H1 (cell line): ENCODE measurements around the gene CABLES2. TPM values are rescaled to one million over a fixed set of nuclear protein-coding genes. Genes with fewer than 3 reads are reported as not detected.
A peak's percentile ranks its signal among the peaks of the same experiment; 100 is the strongest.

Source experiments
- CTCF ChIA-PET: fragments of 300-600 bp; sonication (Branson Sonifier 250); formaldehyde crosslinking; loops from one replicate; lab custom pipeline; 2021; ENCODE audit not compliant: partially characterized antibody; lab: Charles Lee
- POLR2A ChIA-PET: fragments of 300-600 bp; sonication (Branson Sonifier 250); formaldehyde crosslinking; loops from one replicate; lab custom pipeline; 2021; ENCODE audit warnings: inconsistent platforms; ENCODE audit not compliant: partially characterized antibody; lab: Charles Lee
- DNase-seq, 2 experiments: peaks; one replicate each; pipeline versions ENCODE4 v3.0.0 to v3.0.0-alpha.2; 2010 to 2022; ENCODE audit warnings: low spot score in 2 of 2, low read depth in 1 of 2, mixed read lengths in 1 of 2
- FAIRE-seq: peaks from 2 replicates; lab custom pipeline; 2011; peaks lifted over from hg19 to GRCh38; lab: Jason Lieb, UNC
- H2AFZ ChIP-seq: 2 replicates; pipeline ENCODE4 v1.8.1; 2012; ENCODE audit warnings: low read length, inconsistent platforms
- H2AK5ac ChIP-seq: 2 replicates; pipeline ENCODE4 v1.6.1; 2013; ENCODE audit warnings: low read depth, low read length
- H2BK120ac ChIP-seq: replicated peaks from 2 replicates; pipeline ENCODE3; 2013; ENCODE audit warnings: low read depth, low read length, inconsistent platforms
- H2BK12ac ChIP-seq: 2 replicates; pipeline ENCODE4 v1.6.1; 2013; ENCODE audit warnings: low read depth, low read length
- H2BK15ac ChIP-seq: 2 replicates; pipeline ENCODE4 v1.6.1; 2013; ENCODE audit warnings: low read length
- H2BK20ac ChIP-seq: 2 replicates; pipeline ENCODE4 v1.6.1; 2013; ENCODE audit warnings: low read length
- H2BK5ac ChIP-seq: 2 replicates; pipeline ENCODE4 v1.6.1; 2013; ENCODE audit warnings: low read depth, low read length
- H3K14ac ChIP-seq: 2 replicates; pipeline ENCODE4 v1.6.1; 2013; ENCODE audit warnings: inconsistent platforms; ENCODE audit not compliant: insufficient read length
- H3K18ac ChIP-seq: 2 replicates; pipeline ENCODE4 v1.6.1; 2013; ENCODE audit warnings: low read length; ENCODE audit errors: extremely low read depth
- H3K23ac ChIP-seq: 2 replicates; pipeline ENCODE4 v1.6.1; 2013; ENCODE audit warnings: inconsistent platforms; ENCODE audit not compliant: insufficient read length
- H3K23me2 ChIP-seq: 2 replicates; pipeline ENCODE4 v1.6.1; 2013; ENCODE audit warnings: low read depth, low read length
- H3K27ac ChIP-seq: 2 replicates; pipeline ENCODE4 v1.6.1; 2011; ENCODE audit warnings: low read depth, low read length, inconsistent platforms
- H3K27me3 ChIP-seq, 4 experiments: replicated peaks in 1 of 4; 1 replicate in 1 of 4; 2 replicates in 3 of 4; pipeline versions ENCODE4 v1.6.1 to v1.8.1; 2011 to 2013; ENCODE audit warnings: low read length in 3 of 4, mild to moderate bottlenecking in 3 of 4, inconsistent platforms in 2 of 4, mixed read lengths in 2 of 4, moderate library complexity in 1 of 4; ENCODE audit not compliant: control insufficient read depth in 3 of 4, insufficient read depth in 3 of 4; ENCODE audit errors: extremely low read depth in 1 of 4
- H3K36me3 ChIP-seq, 4 experiments: 2 replicates each; pipeline versions ENCODE4 v1.6.1 to v1.8.1; 2011 to 2013; ENCODE audit warnings: mild to moderate bottlenecking in 4 of 4, low read length in 3 of 4, moderate library complexity in 2 of 4, control low read depth in 1 of 4, inconsistent platforms in 1 of 4; ENCODE audit not compliant: insufficient read depth in 4 of 4, control insufficient read depth in 2 of 4
- H3K4ac ChIP-seq: replicated peaks from 2 replicates; pipeline ENCODE3; 2013; ENCODE audit warnings: low read length, low read depth, mixed read lengths, inconsistent platforms; ENCODE audit not compliant: insufficient read length
- H3K4me1 ChIP-seq, 4 experiments: replicated peaks in 1 of 4; 1 replicate in 1 of 4; 2 replicates in 3 of 4; pipeline versions ENCODE4 v1.6.1 to v1.8.1; 2011 to 2013; ENCODE audit warnings: low read length in 3 of 4, inconsistent platforms in 2 of 4, mixed read lengths in 1 of 4; ENCODE audit not compliant: insufficient read depth in 4 of 4, control insufficient read depth in 3 of 4
- H3K4me2 ChIP-seq, 2 experiments: 2 replicates each; pipeline versions ENCODE4 v1.6.1 to v1.8.1; 2011 to 2013; ENCODE audit warnings: low read depth in 2 of 2, low read length in 2 of 2, control low read depth in 1 of 2, inconsistent platforms in 1 of 2, mild to moderate bottlenecking in 1 of 2; ENCODE audit not compliant: insufficient read depth in 1 of 2
- H3K4me3 ChIP-seq, 4 experiments: fragments of 200-600, 300-600 bp in 1 of 4; sonication (generic), shearing (Covaris generic), sonication (Bioruptor Twin) in 1 of 4; 2 replicates each; pipeline versions ENCODE4 v1.5.1 to v1.8.1; 2011 to 2016; ENCODE audit warnings: low read length in 4 of 4, low read depth in 3 of 4, control low read depth in 2 of 4, inconsistent platforms in 2 of 4, mild to moderate bottlenecking in 2 of 4, mixed read lengths in 1 of 4, moderate library complexity in 1 of 4; ENCODE audit not compliant: insufficient read depth in 2 of 4; ENCODE audit errors: extremely low read depth in 1 of 4
- H3K56ac ChIP-seq: replicated peaks from 2 replicates; pipeline ENCODE3; 2013; ENCODE audit warnings: low read depth, mild to moderate bottlenecking, mixed read lengths, low read length, inconsistent platforms; ENCODE audit not compliant: insufficient read length
- H3K79me1 ChIP-seq: 2 replicates; pipeline ENCODE4 v1.6.1; 2013; ENCODE audit warnings: low read depth, low read length, control low read depth
- H3K79me2 ChIP-seq, 2 experiments: 2 replicates each; pipeline versions ENCODE4 v1.6.1 to v1.8.1; 2012 to 2013; ENCODE audit warnings: low read length in 2 of 2, mild to moderate bottlenecking in 2 of 2, inconsistent platforms in 1 of 2; ENCODE audit not compliant: insufficient read depth in 2 of 2, control insufficient read depth in 1 of 2
- H3K9ac ChIP-seq, 4 experiments: replicated peaks in 1 of 4; 1 replicate in 1 of 4; 2 replicates in 3 of 4; pipeline versions ENCODE4 v1.6.1 to v1.8.1; 2011 to 2013; ENCODE audit warnings: low read depth in 3 of 4, low read length in 3 of 4, control low read depth in 2 of 4, mild to moderate bottlenecking in 2 of 4, moderate library complexity in 2 of 4, inconsistent platforms in 1 of 4; ENCODE audit errors: extremely low read depth in 1 of 4
- H3K9me3 ChIP-seq, 2 experiments: 2 replicates each; pipeline versions ENCODE4 v1.6.1 to v1.8.1; 2012 to 2013; ENCODE audit warnings: mild to moderate bottlenecking in 2 of 2, moderate library complexity in 2 of 2, control low read depth in 1 of 2, inconsistent platforms in 1 of 2, low read depth in 1 of 2, low read length in 1 of 2, mixed read lengths in 1 of 2; ENCODE audit not compliant: insufficient read depth in 2 of 2
- H4K20me1 ChIP-seq, 2 experiments: replicated peaks in 1 of 2; 2 replicates each; pipeline versions ENCODE3 to v1.8.1; 2011 to 2013; ENCODE audit warnings: inconsistent platforms in 2 of 2, low read length in 2 of 2, mild to moderate bottlenecking in 1 of 2; ENCODE audit not compliant: insufficient read depth in 2 of 2, control insufficient read depth in 1 of 2
- H4K5ac ChIP-seq: 2 replicates; pipeline ENCODE4 v1.6.1; 2013; ENCODE audit warnings: low read length, low read depth, mixed read lengths, inconsistent platforms; ENCODE audit not compliant: insufficient read length
- H4K8ac ChIP-seq: 2 replicates; pipeline ENCODE4 v1.8.0; 2013; ENCODE audit warnings: mild to moderate bottlenecking, moderate library complexity, low read length, inconsistent platforms; ENCODE audit not compliant: insufficient read depth; ENCODE audit errors: extremely low read depth
- H4K91ac ChIP-seq: replicated peaks from 2 replicates; pipeline ENCODE3; 2013; ENCODE audit warnings: low read length, mixed read lengths, inconsistent platforms; ENCODE audit not compliant: insufficient read length
- BRCA1 ChIP-seq: IDR thresholded peaks from 2 replicates; pipeline ENCODE4 v1.6.1; 2012; ENCODE audit warnings: low read depth, low read length, improper control_type of control experiment
- CBX8 ChIP-seq: fragments of 300-800, 300-1000 bp; sonication (generic); IDR thresholded peaks from 2 replicates; pipeline ENCODE4 v1.7.1; 2016; ENCODE audit warnings: low read depth, low read length, borderline replicate concordance
- CHD2 ChIP-seq: IDR thresholded peaks from 2 replicates; pipeline ENCODE4 v1.6.1; 2012; ENCODE audit warnings: low read length, improper control_type of control experiment
- CREB1 ChIP-seq: IDR thresholded peaks from 2 replicates; pipeline ENCODE4 v1.6.1; 2012; ENCODE audit warnings: inconsistent platforms
- NANOG ChIP-seq: IDR thresholded peaks from 2 replicates; pipeline ENCODE4 v1.6.1; 2011; ENCODE audit warnings: low read length, low read depth, mild to moderate bottlenecking, inconsistent platforms; ENCODE audit not compliant: insufficient read depth, poor library complexity, severe bottlenecking
- POLR2A ChIP-seq, 2 experiments: IDR thresholded peaks; 1 replicate in 1 of 2; 2 replicates in 1 of 2; pipeline ENCODE4 v1.6.1; 2011; ENCODE audit warnings: low read depth in 2 of 2, low read length in 2 of 2, mild to moderate bottlenecking in 2 of 2; ENCODE audit errors: control extremely low read depth in 1 of 2
- SUZ12 ChIP-seq: fragments of 200-600 bp; sonication (generic); IDR thresholded peaks from 2 replicates; pipeline ENCODE4 v1.6.1; 2012; ENCODE audit warnings: mild to moderate bottlenecking, inconsistent platforms, low read length, moderate library complexity, mixed read lengths
- TAF1 ChIP-seq: IDR thresholded peaks from 2 replicates; pipeline ENCODE4 v1.6.1; 2011; ENCODE audit warnings: mild to moderate bottlenecking, low read depth, low read length
- TAF7 ChIP-seq: optimal IDR thresholded peaks from 2 replicates; pipeline ENCODE3; 2011; ENCODE audit warnings: low read depth, mild to moderate bottlenecking, inconsistent platforms, low read length, moderate library complexity, borderline replicate concordance
- USF2 ChIP-seq: IDR thresholded peaks from 2 replicates; pipeline ENCODE4 v1.6.1; 2011; ENCODE audit warnings: low read length, improper control_type of control experiment
- WGBS, 2 experiments: shearing (Covaris generic) in 1 of 2; methylation state at CpG; one replicate each; pipeline versions ENCODE4 v1.1.6 to v1.1.7; 2013 to 2015; ENCODE audit warnings: low lambda C conversion rate in 2 of 2, mixed read lengths in 2 of 2, inconsistent platforms in 1 of 2, low coverage in 1 of 2, missing lambda C conversion rate in 1 of 2; ENCODE audit not compliant: insufficient replicate concordance in 2 of 2, insufficient coverage in 1 of 2, insufficient read length in 1 of 2; ENCODE audit errors: extremely low coverage in 1 of 2, missing lambda C conversion rate in 1 of 2; 5-methylcytosine and 5-hydroxymethylcytosine counted together
- polyA plus RNA-seq, 7 experiments: library from polyadenylated mRNA; depleted of rRNA in 3 of 7; stranded (reverse) in 5 of 7; unstranded in 2 of 7; fragments of >200 nt in 5 of 7; fragments of 200-250 nt in 2 of 7; gene quantifications; 1 replicate in 5 of 7; 2 replicates in 1 of 7; 4 replicates in 1 of 7; pipeline versions ENCODE4 v1.2.1 to v1.2.3, GENCODE V29; 2011 to 2013; ENCODE audit warnings: missing spikeins in 2 of 7, mixed read lengths in 2 of 7
- total RNA-seq: library from RNA; stranded (reverse); fragmentation: NEBNext Ultra II Directional; extraction: Animal tissue kit (Norgen Biotek cat#: 25700); gene quantifications from 2 replicates; pipeline ENCODE4 v1.2.1, GENCODE V29; 2021

Gene CABLES2
- total and polyA plus RNA-seq, 2 of the 8 experiments (the other 6 are each of a cell fraction or from before 2014, with no cell fraction given): 8.0 to 8.8 TPM

- peak overlapping the region; percentile 99 for H2BK5ac ChIP-seq
- peaks cover 14% of the 10 kb centered on the region for H3K23me2 ChIP-seq
- no peak overlapping the region for H4K91ac ChIP-seq
- ChIA-PET POLR2A (interaction anchor here (0.9 to 12.6 kb wide), 13 partner anchors 10 to 450 kb away, joined by 3 to 213 read pairs (median 10); partner anchors contain the start of genes ADRM1 and RPS21), CTCF (interaction anchor here (0.6 to 10.9 kb wide), 15 partner anchors 9 to 560 kb away, joined by 3 to 212 read pairs (median 5); partner anchors contain the start of gene RPS21)
- H3K4ac ChIP-seq: no peak overlapping the region
- FAIRE-seq (no peak), DNase-seq (peak in 1 of 2 experiments; percentile 45)
- no peaks in the 10 kb centered on the region for H3K27me3 ChIP-seq
- H3K23ac ChIP-seq: no peak overlapping the region
- H3K4me3 ChIP-seq: peak overlapping the region in 2 of 4 experiments; percentile 77 to 94; a peak in 4 of 8 replicates
- no peak overlapping the region for H3K14ac ChIP-seq
- H2BK15ac ChIP-seq: peak overlapping the region; percentile 81; the same call in 1 of the 2 replicates
- peaks cover 11 to 51% of the 10 kb centered on the region in 2 experiments; a peak in 3 of 4 replicates for H3K79me2 ChIP-seq
- H4K8ac ChIP-seq: peak overlapping the region; percentile 54; the same call in 1 of the 2 replicates
- peak overlapping the region; percentile 84 for H3K4me2 ChIP-seq
- peak overlapping the region; percentile 50; the same call in 1 of the 2 replicates for H2BK12ac ChIP-seq
- H4K5ac ChIP-seq: no peak overlapping the region
- H3K9ac ChIP-seq: peak overlapping the region in 1 of 4 experiments; percentile 2; a peak in 1 of 7 replicates
- peaks cover 10% of the 10 kb centered on the region for H3K79me1 ChIP-seq
- 0 out of 2 replicates have a peak overlapping the region, but pooled peaks have one; percentile 25 for H2BK20ac ChIP-seq
- no peak overlapping the region for H2AFZ ChIP-seq
- H3K9me3 ChIP-seq: no peaks in the 10 kb centered on the region
- H3K27ac ChIP-seq: peak overlapping the region; percentile 45; the same call in 1 of the 2 replicates
- H3K36me3 ChIP-seq: peaks cover 0 to 13% (median 2%) of the 10 kb centered on the region in 4 experiments; a peak in 3 of 8 replicates
- H2AK5ac ChIP-seq: peak overlapping the region; percentile 17
- WGBS, 2 experiments: 87% methylated on average over 21 of the region's 27 CpGs; no CpG with 5 or more reads in 1 of the 2 experiments
- peak overlapping the region; percentile 78 for H3K18ac ChIP-seq
- H3K56ac ChIP-seq: no peak overlapping the region
- peaks cover 7 to 10% of the 10 kb centered on the region in 2 experiments for H4K20me1 ChIP-seq
- peaks cover 19 to 80% (median 75%) of the 10 kb centered on the region in 4 experiments for H3K4me1 ChIP-seq
- H2BK120ac ChIP-seq: no peak overlapping the region
- TF ChIP-seq USF2 (no peak), CHD2 (no peak), POLR2A (IDR thresholded peaks at IDR 0.05; ENCODE audit: control extremely low read depth in 1 of 2, low read depth in 2 of 2, low read length in 2 of 2) (no peak), CBX8 (no peak), TAF7 (no peak), NANOG (no peak), CREB1 (no peak), BRCA1 (no peak), SUZ12 (no peak), TAF1 (no peak)
Measured at GRCh38 chr20:62364911-62365736, 42.0 kb downstream of the CABLES2 start.
